ENCODE results near the gene MYOG. TPM values are rescaled to one million over a fixed set of nuclear protein-coding genes. Genes with fewer than 3 reads are reported as not detected.

MYOG gene
- total RNA-seq: 32.3 TPM

GRCh38 chr1:203085528-203086406, at the start of gene MYOG:
TSS of gene MYOG (minus strand) at chr1:203086012. CDS start at chr1:203085961, 51 bp downstream.

GRCh38 chr1:203127666-203128430, 42.0 kb upstream of the MYOG start, which contains the start of gene ADORA1:
TSS of gene ADORA1 (plus strand) at chr1:203127726. CDS start at chr1:203128842, 1,116 bp downstream.

Other genes with a start within 250 kb of the MYOG start
- 4.8 TPM for gene RABIF, start 196.9 kb downstream of the MYOG start, total RNA-seq
- 24.2 TPM for gene KLHL12, start 158.8 kb downstream of the MYOG start, total RNA-seq
- 99.1 TPM for gene ADIPOR1, start 127.7 kb downstream of the MYOG start, total RNA-seq
- 49.0 TPM for gene CYB5R1, start 118.8 kb downstream of the MYOG start, total RNA-seq
- 61.5 TPM for gene TMEM183A, start 78.6 kb downstream of the MYOG start, total RNA-seq
- 14.0 TPM for gene PPFIA4, start 59.5 kb downstream of the MYOG start, total RNA-seq
- 4.9 TPM for gene ADORA1, start 41.7 kb upstream of the MYOG start, total RNA-seq
- gene MYBPH, start 89.8 kb upstream of the MYOG start, total RNA-seq: 12.0 TPM
- 10.3 TPM for gene CHI3L1, start 100.7 kb upstream of the MYOG start, total RNA-seq
- 1.3 TPM for gene CHIT1, start 143.7 kb upstream of the MYOG start, total RNA-seq
- gene BTG2, start 219.5 kb upstream of the MYOG start, total RNA-seq: 215 TPM

All from metanephros (tissue), 1 donor.